Activated T-cell treated with anti-CD3 and anti-CD28 coated beads for 1 hour (primary cell): ENCODE data around the gene HTRA2.
"Not testable (repeated sequence)": the region's sequence is repeated elsewhere in the genome, so short reads cannot be mapped to it uniquely, and the experiment has no call there.

Experiments used
- DNase-seq: peaks from one replicate; pipeline ENCODE4 v3.0.0-alpha.2; 2020; ENCODE audit warnings: low read depth

The HTRA2 gene

GRCh38 chr2:74529357-74530238 is at the start of gene HTRA2, which contains the start of gene AUP1:
HTRA2 (plus strand) TSS chr2:74529933; CDS start chr2:74530007, 74 bp downstream.
AUP1 (minus strand) TSS chr2:74529706; CDS start chr2:74529629, 77 bp downstream.
- peak; percentile 76 for DNase-seq

DNA sequence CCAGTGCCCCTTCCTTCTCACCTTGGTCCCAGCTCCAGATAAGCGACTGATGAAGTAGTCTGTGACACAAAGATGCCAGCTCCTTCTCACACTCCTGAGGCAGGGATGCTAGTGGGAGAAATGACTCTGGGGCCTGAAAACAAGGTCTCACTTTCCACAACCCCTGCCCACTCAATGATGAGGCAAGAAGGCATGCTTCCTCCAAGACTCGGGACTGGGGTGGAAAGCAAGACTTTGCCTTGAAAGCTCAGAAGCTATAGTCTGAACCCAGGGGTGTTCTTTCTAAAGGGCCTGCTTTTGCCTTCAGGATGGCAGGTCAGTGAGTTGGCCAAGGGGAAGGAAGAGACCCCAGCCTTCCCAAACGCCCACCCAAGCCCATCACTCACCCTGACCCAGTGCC is 48.3 kb upstream of the HTRA2 start:
- DNase-seq, result no peak

DNA sequence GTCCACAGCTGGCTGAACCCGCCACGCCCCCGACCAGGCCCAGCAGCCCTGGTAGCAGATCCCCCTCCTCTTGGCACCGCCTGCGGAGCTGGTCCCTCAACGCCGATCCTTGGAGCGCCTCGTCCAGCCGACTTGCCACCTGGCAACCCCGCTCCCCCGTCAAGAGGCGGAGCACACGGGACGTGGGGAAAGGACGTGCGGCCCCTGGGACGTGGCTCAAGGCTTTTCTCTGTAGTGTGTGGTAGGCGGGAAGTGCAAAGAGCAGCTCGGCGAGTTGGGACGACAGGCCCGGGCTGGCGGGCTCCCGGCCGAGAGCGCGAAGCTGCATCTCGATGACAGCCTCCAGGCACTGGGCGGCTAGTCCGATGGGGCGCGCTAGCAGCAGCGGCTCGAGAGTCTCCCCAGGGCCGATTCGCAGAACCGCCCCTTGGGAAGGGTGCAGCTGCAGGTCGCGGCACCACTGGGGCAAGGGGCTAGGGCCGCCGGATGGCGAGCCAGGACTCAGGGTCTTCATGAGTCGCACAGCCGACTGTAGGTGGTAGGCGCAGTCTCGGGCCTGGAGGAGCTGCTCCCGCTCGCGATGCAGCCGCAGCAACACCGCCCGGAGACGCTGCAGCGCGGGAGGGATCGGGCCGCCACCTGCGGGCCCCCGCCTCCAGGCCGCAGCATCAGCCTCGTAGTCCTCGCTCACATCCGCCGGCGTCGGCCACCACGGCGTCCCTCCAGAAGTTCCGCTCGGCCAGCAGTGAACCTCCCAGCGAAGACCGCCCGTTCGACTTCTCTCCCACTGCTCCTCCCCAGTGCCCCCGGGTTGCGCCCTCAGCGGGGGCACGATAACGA is 47.6 kb upstream of the HTRA2 start:
- no peak for DNase-seq

GRCh38 chr2:74482801-74483674 is 46.7 kb upstream of the HTRA2 start, which contains the start of the genes CCDC142 and TTC31:
CCDC142 (minus strand) TSS chr2:74482998; CDS start chr2:74482837, 161 bp downstream.
TTC31 (plus strand) TSS chr2:74483081; CDS start chr2:74483096, 15 bp downstream.
- DNase-seq, result peak; percentile 86

GRCh38 chr2:74483675-74484164 is 46.0 kb upstream of the HTRA2 start:
- not testable (repeated sequence) for DNase-seq

GRCh38 chr2:74486141-74486540 is 43.6 kb upstream of the HTRA2 start:
- DNase-seq, result no peak

DNA sequence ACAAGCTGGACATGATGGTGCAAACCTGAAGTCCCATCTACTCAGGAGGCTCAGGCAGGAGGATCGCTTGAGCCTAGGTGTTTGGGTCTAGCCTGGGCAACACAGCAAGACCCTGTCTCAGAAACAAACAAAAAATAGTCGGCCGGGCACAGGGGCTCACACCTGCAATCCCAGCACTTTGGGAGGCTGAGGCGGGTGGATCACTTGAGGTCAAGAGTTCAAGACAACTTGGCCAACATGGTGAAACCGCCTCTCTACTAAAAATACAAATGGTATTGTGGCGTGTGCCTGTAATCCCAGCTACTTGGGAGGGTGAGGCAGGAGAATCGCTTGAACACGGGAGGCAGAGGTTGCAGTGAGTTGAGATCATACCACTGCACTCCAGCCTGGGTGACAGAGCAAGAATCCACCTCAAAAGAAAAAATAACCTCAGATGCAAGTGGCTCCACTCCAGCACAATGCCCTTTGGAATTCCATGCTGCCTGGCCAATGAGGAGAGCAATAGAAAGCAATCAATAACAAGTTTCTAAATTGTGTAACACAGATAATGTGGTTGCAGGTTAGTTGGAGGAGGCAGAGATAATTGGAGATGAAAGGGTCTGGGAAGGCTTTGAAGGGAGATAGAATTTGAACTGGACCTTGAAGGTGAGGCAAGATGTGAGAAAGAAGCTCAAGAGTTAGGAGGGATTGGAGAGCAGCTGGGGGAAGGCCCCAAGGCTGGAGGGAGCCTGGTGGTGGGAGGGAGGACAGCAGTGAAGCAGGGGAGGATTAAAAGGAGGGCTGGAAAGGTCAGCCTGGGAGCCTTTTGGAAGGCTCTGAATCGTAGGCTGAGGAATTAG is 40.9 kb upstream of the HTRA2 start:
- no peak for DNase-seq

GRCh38 chr2:74489906-74490305 is 39.8 kb upstream of the HTRA2 start:
- no peak for DNase-seq

- no peak for DNase-seq
Observed at GRCh38 chr2:74491648-74492544, 37.8 kb upstream of the HTRA2 start.

DNA sequence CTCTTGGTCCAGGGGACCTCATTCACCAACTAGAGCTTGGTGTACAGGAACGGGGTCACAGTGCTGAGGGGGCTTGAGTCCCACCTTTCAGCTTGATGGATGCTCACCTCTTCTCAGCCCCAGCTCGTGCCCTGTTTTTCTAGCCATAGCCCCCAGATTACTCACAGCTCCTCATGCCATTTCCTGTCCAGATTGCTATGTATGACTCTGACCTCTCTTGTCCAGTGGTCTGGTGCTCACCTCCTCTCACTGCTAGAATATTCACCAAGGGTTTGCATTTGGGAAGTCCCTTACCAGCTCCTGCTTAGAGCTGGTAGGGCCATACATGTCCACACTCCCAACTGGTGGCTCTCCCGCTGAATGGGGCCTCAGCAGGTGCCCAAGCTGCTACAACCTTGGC is 36.2 kb upstream of the HTRA2 start:
- DNase-seq, result no peak

DNA sequence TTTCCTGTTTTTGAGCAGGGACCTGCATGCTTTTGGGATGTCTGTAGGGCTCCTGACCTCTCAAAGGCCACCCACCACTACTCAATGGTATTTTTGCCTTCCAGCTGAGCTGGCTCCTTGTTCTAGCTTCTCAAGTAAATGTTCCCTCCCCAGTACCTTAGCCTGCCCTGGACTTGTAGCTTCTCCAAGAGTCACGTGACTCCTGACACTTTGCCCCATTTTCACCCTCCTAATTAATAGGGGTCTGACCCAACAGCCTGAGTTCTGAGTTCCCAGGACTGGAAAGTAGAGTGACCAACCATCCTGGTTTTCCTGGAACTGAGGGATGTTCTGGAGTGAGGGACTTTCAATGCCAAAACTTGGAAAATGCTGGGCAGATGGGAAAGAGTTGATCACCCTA is 34.3 kb upstream of the HTRA2 start:
- DNase-seq, result no peak

DNA sequence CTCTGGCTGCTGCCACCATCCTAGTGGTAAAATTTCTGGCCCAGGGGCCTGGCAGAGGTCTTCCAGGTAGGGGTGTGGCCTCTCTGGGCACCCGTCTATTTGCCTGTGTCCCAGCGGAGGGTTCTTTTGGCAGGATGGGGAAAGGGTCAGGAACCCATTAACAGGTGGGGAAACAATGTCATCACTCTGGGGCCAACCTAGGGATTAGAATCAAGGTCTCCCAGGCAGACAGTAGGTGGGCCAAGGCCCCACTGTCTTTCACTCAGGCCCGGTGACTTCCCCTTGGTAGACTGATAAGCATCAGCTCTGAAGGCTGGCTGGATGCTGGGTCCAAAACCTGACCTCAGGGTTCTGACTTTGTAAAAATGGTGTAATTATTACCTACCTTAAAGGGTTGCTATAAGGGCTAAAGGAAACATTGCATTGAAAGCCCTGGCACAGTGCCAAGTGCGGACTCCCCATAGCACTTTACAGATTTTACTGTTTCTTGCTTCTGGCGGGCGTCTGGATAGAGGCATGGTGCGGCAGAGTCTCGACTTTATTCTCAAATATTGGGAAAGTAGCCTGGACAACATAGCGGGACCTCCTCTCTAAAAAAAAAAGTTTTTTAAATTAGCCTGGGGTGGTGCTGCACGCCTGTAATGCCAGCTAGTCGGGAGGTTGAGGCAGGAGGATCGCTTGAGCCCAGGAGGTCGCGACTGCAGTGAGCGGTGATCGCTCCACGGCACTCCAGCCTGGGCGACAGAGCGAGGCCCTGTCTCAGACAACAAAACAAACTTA is 32.5 kb upstream of the HTRA2 start:
- no peak for DNase-seq

GRCh38 chr2:74497777-74498499 is 31.8 kb upstream of the HTRA2 start:
- no peak for DNase-seq

DNA sequence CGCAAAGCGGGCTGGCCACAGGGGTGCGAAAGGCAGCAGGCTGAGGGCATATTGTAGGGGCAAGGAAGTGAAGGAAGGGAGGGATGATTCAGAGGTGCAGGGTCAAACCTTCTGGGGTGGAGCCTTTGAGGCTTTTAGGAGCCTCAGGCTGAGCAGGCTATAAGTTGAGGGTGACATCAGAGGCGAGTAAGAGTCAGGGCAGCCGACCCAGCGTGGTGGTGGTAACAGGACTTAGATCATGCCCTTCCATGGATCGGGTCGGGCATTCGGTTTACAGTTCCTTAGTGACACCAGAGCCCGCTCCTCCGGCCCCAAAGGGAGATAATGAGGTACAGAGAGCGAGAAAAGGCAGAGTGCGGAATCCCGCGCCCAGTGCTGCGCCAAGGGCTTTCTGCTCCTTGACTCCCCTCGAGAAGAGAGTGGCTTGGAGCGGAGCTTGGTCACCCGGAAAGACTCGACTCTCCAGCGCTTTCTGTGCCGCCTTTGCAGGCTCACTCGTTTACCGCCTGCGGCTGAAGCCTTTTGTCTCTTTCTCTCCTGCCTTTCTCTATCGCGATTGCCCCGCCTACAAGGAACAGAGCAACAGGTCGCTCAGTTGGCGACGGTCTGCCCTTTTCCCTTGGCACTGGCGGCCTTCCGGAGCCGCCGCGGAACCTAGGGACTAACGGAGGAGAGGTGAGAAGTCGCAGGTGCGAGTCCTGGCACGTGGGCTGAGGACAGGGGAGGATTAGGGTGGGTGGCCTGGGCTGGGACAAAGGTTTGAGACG is 31.1 kb upstream of the HTRA2 start:
- DNase-seq, result no peak

GRCh38 chr2:74499267-74499939 is 30.3 kb upstream of the HTRA2 start, which contains the start of gene LBX2:
LBX2 (minus strand) TSS chr2:74499603; CDS start chr2:74499537, 66 bp downstream.
- DNase-seq, result no peak

- no peak for DNase-seq
Observed at GRCh38 chr2:74499940-74500577, 29.7 kb upstream of the HTRA2 start.
